IMR-90 (cell line): ENCODE data around the gene LAMA2. TPM values are rescaled to one million over a fixed set of nuclear protein-coding genes. Genes with fewer than 3 reads are reported as not detected.

Experiments
- ATAC-seq: fragments of 200-7000 bp; cut with Tn5 transposase; 2 replicates; pipeline ENCODE4 v1.9.1; 2020; ENCODE audit warnings: low read depth, mild to moderate bottlenecking, moderate library complexity
- BruUV-seq: library from RNA; stranded (reverse); fragments of 400-500 nt; replicated peaks from 2 replicates; lab custom pipeline; 2021; lab: Mats Ljungman, UMichigan
- CTCF ChIA-PET: fragments of 300-600 bp; formaldehyde crosslinking; extraction: SDS; loops from one replicate; lab custom pipeline; 2021; ENCODE audit warnings: antibody characterized with exemption; lab: Yijun Ruan, JAX
- POLR2A ChIA-PET: fragments of 300-600 bp; sonication (Branson Sonifier 250); formaldehyde crosslinking; loops from one replicate; lab custom pipeline; 2022; ENCODE audit warnings: antibody characterized with exemption; ENCODE audit not compliant: unreplicated experiment; lab: Charles Lee
- DNase-seq: peaks from one replicate; pipeline ENCODE4 v3.0.0; 2013
- H2AFZ ChIP-seq: replicated peaks from 2 replicates; pipeline ENCODE3; 2013; ENCODE audit warnings: low read length, mild to moderate bottlenecking; ENCODE audit not compliant: poor library complexity
- H2AK5ac ChIP-seq: 2 replicates; pipeline ENCODE4 v1.6.1; 2013; ENCODE audit warnings: low read depth, low read length, inconsistent platforms
- H2AK9ac ChIP-seq: replicated peaks from 2 replicates; pipeline ENCODE3; 2013; ENCODE audit warnings: mild to moderate bottlenecking, low read depth, low read length, moderate library complexity; ENCODE audit not compliant: poor library complexity
- H2BK120ac ChIP-seq: 2 replicates; pipeline ENCODE4 v1.6.1; 2013; ENCODE audit warnings: low read depth, low read length, inconsistent platforms
- H2BK15ac ChIP-seq: 3 replicates; pipeline ENCODE4 v1.6.1; 2013; ENCODE audit warnings: low read depth, low read length, inconsistent platforms
- H2BK20ac ChIP-seq: 2 replicates; pipeline ENCODE4 v1.6.1; 2013; ENCODE audit warnings: low read depth, mild to moderate bottlenecking, inconsistent platforms, low read length, moderate library complexity
- H2BK5ac ChIP-seq: 2 replicates; pipeline ENCODE4 v1.6.1; 2013; ENCODE audit warnings: mild to moderate bottlenecking, low read depth, low read length, inconsistent platforms; ENCODE audit not compliant: poor library complexity, severe bottlenecking
- H3K14ac ChIP-seq: replicated peaks from 2 replicates; pipeline ENCODE4 v1.6.1; 2013; ENCODE audit warnings: low read depth, low read length, inconsistent platforms
- H3K18ac ChIP-seq: 2 replicates; pipeline ENCODE4 v1.6.1; 2013; ENCODE audit warnings: low read depth, low read length, control low read depth
- H3K23ac ChIP-seq: 2 replicates; pipeline ENCODE4 v1.6.1; 2013; ENCODE audit warnings: low read depth, low read length, inconsistent platforms
- H3K27ac ChIP-seq: 2 replicates; pipeline ENCODE4 v1.5.1; 2013; ENCODE audit warnings: mild to moderate bottlenecking, control low read depth, low read length; ENCODE audit not compliant: insufficient read depth
- H3K27me3 ChIP-seq: 2 replicates; pipeline ENCODE4 v1.6.1; 2013; ENCODE audit warnings: low read length; ENCODE audit not compliant: control insufficient read depth, insufficient read depth
- H3K36me3 ChIP-seq: 2 replicates; pipeline ENCODE4 v1.6.1; 2013; ENCODE audit warnings: low read length, mixed read lengths; ENCODE audit not compliant: control insufficient read depth, insufficient read depth
- H3K4ac ChIP-seq: 2 replicates; pipeline ENCODE4 v1.6.1; 2013; ENCODE audit warnings: low read depth, low read length, inconsistent platforms
- H3K4me1 ChIP-seq: 2 replicates; pipeline ENCODE4 v1.6.1; 2013; ENCODE audit warnings: low read length, mixed read lengths; ENCODE audit not compliant: control insufficient read depth, insufficient read depth
- H3K4me2 ChIP-seq: 2 replicates; pipeline ENCODE4 v1.6.1; 2013; ENCODE audit warnings: low read depth, mild to moderate bottlenecking, control low read depth, low read length, moderate library complexity
- H3K4me3 ChIP-seq: 2 replicates; pipeline ENCODE4 v1.5.1; 2013; ENCODE audit warnings: low read depth, mild to moderate bottlenecking, control low read depth, low read length, moderate library complexity; ENCODE audit not compliant: insufficient read depth
- H3K56ac ChIP-seq: 2 replicates; pipeline ENCODE4 v1.6.1; 2013; ENCODE audit warnings: low read length, inconsistent platforms; ENCODE audit not compliant: insufficient read depth; ENCODE audit errors: extremely low read depth
- H3K79me1 ChIP-seq, 2 experiments: 2 replicates each; pipeline ENCODE4 v1.6.1; 2013; ENCODE audit warnings: low read length in 2 of 2, inconsistent platforms in 1 of 2, low read depth in 1 of 2
- H3K9ac ChIP-seq: 2 replicates; pipeline ENCODE4 v1.6.1; 2013; ENCODE audit warnings: low read depth, low read length, control low read depth
- H3K9me1 ChIP-seq: 2 replicates; pipeline ENCODE4 v1.6.1; 2013; ENCODE audit warnings: low read length, inconsistent platforms; ENCODE audit not compliant: insufficient read depth
- H3K9me3 ChIP-seq: 2 replicates; pipeline ENCODE4 v1.6.1; 2013; ENCODE audit warnings: low read length; ENCODE audit not compliant: control insufficient read depth, insufficient read depth
- H4K20me1 ChIP-seq: 2 replicates; pipeline ENCODE4 v1.6.1; 2013; ENCODE audit warnings: low read length, inconsistent platforms; ENCODE audit not compliant: insufficient read depth
- H4K5ac ChIP-seq: 2 replicates; pipeline ENCODE4 v1.6.1; 2013; ENCODE audit warnings: mild to moderate bottlenecking, low read depth, low read length, control low read depth
- H4K8ac ChIP-seq, 2 experiments: 2 replicates each; pipeline ENCODE4 v1.6.1; 2013; ENCODE audit warnings: low read depth in 2 of 2, low read length in 2 of 2, control low read depth in 1 of 2, inconsistent platforms in 1 of 2
- H4K91ac ChIP-seq: 2 replicates; pipeline ENCODE4 v1.6.1; 2013; ENCODE audit warnings: low read depth, low read length, inconsistent platforms; ENCODE audit not compliant: insufficient read depth
- MAZ ChIP-seq: IDR thresholded peaks from 2 replicates; pipeline ENCODE4 v1.6.1; 2012; ENCODE audit warnings: low read depth, mild to moderate bottlenecking, low read length, improper control_type of control experiment, moderate library complexity, borderline replicate concordance
- POLR2A ChIP-seq: IDR thresholded peaks from 2 replicates; pipeline ENCODE4 v1.6.1; 2012; ENCODE audit warnings: mild to moderate bottlenecking, low read depth, low read length
- SMC3 ChIP-seq: fragments of 150-350 bp; IDR thresholded peaks from 2 replicates; pipeline ENCODE4 v1.6.1; 2016; ENCODE audit warnings: low read depth, mild to moderate bottlenecking, antibody characterized with exemption, low read length, moderate library complexity
- WGBS, 2 experiments: methylation state at CpG; one replicate each; pipeline versions ENCODE4 v1.1.5 to v1.1.7; 2013; ENCODE audit warnings: missing lambda C conversion rate in 2 of 2; ENCODE audit not compliant: insufficient read length in 1 of 2; ENCODE audit errors: extremely low coverage in 2 of 2; 5-methylcytosine and 5-hydroxymethylcytosine counted together
- dilution Hi-C: fragments of 300-500 bp; cut with HindIII; formaldehyde crosslinking; loops from one replicate; pipeline ENCODE4 v1.14.3; 2018; ENCODE audit warnings: low sequenced_read_pairs; ENCODE audit not compliant: unreplicated experiment
- in situ Hi-C: fragments of 300-500 bp; cut with MboI; formaldehyde crosslinking; loops from 3 replicates; pipeline ENCODE4 v1.14.3; 2019; ENCODE audit warnings: low sequenced_read_pairs, inconsistent platforms, mixed read lengths
- intact Hi-C: fragments of 100-400 bp; cut with micrococcal nuclease; formaldehyde crosslinking; loops from 2 replicates; pipeline ENCODE4 v1.10.0; 2022
- polyA plus RNA-seq, 3 experiments: library from polyadenylated mRNA; depleted of rRNA; stranded (reverse); fragments of >200 nt; gene quantifications; 2 replicates each; pipeline ENCODE4 v1.2.3, GENCODE V29; 2012; ENCODE audit warnings: low replicate concordance in 1 of 3
- total RNA-seq: library from RNA; depleted of rRNA; stranded (reverse); fragments of >200 nt; gene quantifications from 2 replicates; pipeline ENCODE4 v1.2.3, GENCODE V29; 2012
- TF ChIP-seq, protein P1 (sequence below): fragments of 150-350 bp; IDR thresholded peaks from 2 replicates; pipeline ENCODE4 v1.6.1; 2017; ENCODE audit warnings: mild to moderate bottlenecking, antibody characterized with exemption, low read length, low read depth

Gene LAMA2
- total and polyA plus RNA-seq, 2 of the 4 experiments (the other 2 are of a cell fraction) = 9.9 to 13.3 TPM

DNA sequence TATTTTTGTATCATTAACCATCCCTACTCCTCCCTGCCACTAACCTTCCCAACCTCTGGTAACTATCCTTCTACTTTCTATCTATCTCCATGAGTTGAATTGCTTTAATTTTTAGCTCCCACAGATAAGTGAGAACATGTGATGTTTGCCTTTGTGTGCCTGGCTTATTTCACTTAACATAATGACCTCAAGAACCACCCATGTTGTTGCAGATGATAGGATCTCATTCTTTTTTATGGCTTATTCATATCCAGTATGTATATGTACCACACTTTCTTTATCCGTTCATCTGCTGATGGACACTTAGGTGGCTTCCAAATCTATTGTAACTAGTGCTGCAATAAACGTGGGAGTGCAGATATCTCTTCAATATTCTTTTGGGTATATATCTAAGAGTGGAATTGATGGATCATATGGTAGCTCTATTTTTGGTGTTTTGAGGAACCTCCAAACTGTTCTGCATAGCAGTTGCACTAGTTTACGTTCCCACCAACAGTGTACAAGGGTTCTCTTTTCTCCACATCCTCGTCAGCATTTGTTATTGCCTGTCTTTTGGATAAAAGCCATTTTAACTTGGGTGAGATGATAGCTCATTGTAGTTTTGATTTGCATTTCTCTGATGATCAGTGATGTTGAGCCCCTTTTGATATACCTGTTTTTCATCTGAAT, 625.7 kb downstream of the LAMA2 start:
- BruUV-seq = no TSS peak
- Histone ChIP-seq H2BK5ac (no peak overlapping the region), H2AK5ac (no peak overlapping the region), H2AK9ac (no peak overlapping the region), H3K23ac (no peak overlapping the region), H3K9ac (no peak overlapping the region), H3K27ac (no peak overlapping the region), H4K91ac (no peak overlapping the region), H3K56ac (no peak overlapping the region), H3K36me3 (no peaks in the 10 kb centered on the region), H2BK20ac (no peak overlapping the region), H2AFZ (no peak overlapping the region), H3K4ac (no peak overlapping the region), H4K20me1 (no peaks in the 10 kb centered on the region), H3K9me3 (no peaks in the 10 kb centered on the region), H4K8ac (no peak overlapping the region), H3K14ac (no peak overlapping the region), H3K9me1 (no peaks in the 10 kb centered on the region), H3K79me1 (no peaks in the 10 kb centered on the region), H2BK15ac (no peak overlapping the region), H3K18ac (no peak overlapping the region), H3K27me3 (no peaks in the 10 kb centered on the region), H2BK120ac (no peak overlapping the region), H4K5ac (no peak overlapping the region), H3K4me3 (no peak overlapping the region), H3K4me2 (no peak overlapping the region), H3K4me1 (no peaks in the 10 kb centered on the region; the same call in 1 of the 2 replicates)
- in situ Hi-C loops = no loop called here
- intact Hi-C loops = no loop called here
- TF ChIP-seq POLR2A (no peak), MAZ (no peak), SMC3 (no peak)
- TF ChIP-seq, protein P1, sequence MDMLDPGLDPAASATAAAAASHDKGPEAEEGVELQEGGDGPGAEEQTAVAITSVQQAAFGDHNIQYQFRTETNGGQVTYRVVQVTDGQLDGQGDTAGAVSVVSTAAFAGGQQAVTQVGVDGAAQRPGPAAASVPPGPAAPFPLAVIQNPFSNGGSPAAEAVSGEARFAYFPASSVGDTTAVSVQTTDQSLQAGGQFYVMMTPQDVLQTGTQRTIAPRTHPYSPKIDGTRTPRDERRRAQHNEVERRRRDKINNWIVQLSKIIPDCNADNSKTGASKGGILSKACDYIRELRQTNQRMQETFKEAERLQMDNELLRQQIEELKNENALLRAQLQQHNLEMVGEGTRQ = no peak
- WGBS, 2 experiments = no CpG with 5 or more reads among the region's 4 CpGs
- dilution Hi-C loops = no loop called here
- ChIA-PET CTCF (no interaction called here), POLR2A (no interaction called here)
- ATAC-seq (no peak), DNase-seq (no peak)
